Skeletal muscle cell (primary cell): ENCODE results near the gene ADAMTS3.

Source experiments
- DNase-seq: peaks from one replicate; pipeline ENCODE4 v3.0.0-alpha.2; 2010; ENCODE audit warnings: low read depth
- H3K4me3 ChIP-seq: 2 replicates; pipeline ENCODE4 v1.5.1; 2011; ENCODE audit warnings: low read depth, mild to moderate bottlenecking, control low read depth, low read length, moderate library complexity

Gene ADAMTS3

DNA sequence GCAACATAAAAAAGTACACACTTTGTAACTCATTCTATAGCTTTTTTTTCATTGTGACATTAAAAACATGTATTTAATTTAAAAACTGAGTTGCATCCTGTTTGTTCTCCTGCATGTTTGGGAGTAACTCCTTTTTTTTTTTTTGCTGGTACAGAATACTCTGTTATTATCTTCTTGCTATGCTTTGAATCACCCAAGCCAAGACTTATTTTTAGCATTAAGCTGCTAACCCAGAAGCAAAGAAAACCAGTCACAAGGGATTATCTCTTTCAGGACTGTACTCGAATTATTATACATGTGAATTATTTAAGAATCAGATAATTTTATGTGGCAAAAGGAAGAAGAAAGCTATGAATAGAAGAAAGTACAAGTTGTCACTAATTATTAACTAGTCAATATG is 194.9 kb downstream of the ADAMTS3 start:
- no peak for DNase-seq
- H3K4me3 ChIP-seq = no peak overlapping the region

GRCh38 chr4:72366601-72367000 is 202.4 kb downstream of the ADAMTS3 start:
- H3K4me3 ChIP-seq = no peak overlapping the region
- no peak for DNase-seq

GRCh38 chr4:72365981-72366380 is 203.0 kb downstream of the ADAMTS3 start:
- H3K4me3 ChIP-seq = no peak overlapping the region
- no peak for DNase-seq

DNA sequence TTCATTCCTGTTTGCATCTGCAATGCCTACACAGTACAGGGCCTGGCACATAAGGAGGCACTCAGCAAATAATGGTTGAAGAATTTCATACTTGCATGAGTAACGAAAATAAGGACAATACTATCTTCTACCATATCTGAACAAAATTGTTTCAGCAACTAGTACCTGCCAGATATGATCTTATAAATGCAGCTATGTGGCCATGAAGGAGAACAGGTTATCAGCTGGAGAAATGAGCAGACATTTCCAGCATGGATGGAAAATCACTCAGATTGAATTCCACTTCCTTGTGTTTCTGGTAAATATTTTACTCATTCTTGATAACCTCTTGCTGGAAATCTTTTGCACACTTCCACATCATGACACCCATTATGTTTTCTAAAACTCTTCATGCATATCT is 204.0 kb downstream of the ADAMTS3 start:
- no peak overlapping the region for H3K4me3 ChIP-seq
- no peak for DNase-seq

- no peak for DNase-seq
- no peak overlapping the region for H3K4me3 ChIP-seq
Measured at GRCh38 chr4:72360075-72360474, 208.9 kb downstream of the ADAMTS3 start.

- no peak for DNase-seq
- no peak overlapping the region for H3K4me3 ChIP-seq
Measured at GRCh38 chr4:72358483-72358882, 210.5 kb downstream of the ADAMTS3 start.

DNA sequence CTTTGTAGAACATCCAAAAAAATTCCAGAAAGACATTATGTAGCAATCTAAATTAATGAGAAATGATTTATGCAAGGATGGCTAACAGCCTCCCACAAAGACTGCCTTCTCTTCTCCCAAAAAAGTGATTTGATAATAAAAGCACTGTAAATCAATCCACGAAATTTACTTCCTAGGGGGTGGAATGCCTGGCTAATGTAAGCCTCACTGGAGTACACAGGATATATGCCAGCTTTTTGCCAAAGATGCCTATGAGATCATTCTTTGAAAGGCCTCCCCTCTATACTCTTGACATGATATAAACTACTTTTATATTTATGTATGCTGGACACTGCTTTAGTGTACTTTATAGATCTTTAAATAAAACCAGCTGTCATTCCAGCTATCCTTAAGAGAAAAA is 211.1 kb downstream of the ADAMTS3 start:
- no peak for DNase-seq
- H3K4me3 ChIP-seq = no peak overlapping the region

GRCh38 chr4:72352711-72353110 is 216.3 kb downstream of the ADAMTS3 start:
- DNase-seq = no peak
- H3K4me3 ChIP-seq = no peak overlapping the region

DNA sequence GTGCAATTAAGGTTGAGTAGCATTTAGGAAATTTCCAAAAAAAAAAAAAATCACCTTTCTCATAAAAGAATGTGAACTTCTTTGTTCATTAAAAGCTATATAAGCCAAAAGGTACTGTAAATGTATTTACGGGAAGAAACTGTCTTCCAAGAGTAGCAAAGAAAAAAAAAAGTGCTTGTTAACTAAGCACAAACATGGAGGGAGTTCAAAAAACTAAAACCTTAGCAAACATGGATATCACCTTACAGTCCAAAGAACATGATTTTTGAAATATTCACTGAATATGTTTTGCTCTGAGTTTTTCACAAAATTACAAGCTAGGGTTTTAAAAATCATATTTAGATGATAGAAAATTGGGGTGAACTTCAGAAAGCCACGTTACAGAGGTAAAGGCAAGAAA is 217.5 kb downstream of the ADAMTS3 start:
- H3K4me3 ChIP-seq = no peak overlapping the region
- DNase-seq = no peak

GRCh38 chr4:72348701-72349100 is 220.3 kb downstream of the ADAMTS3 start:
- no peak for DNase-seq
- no peak overlapping the region for H3K4me3 ChIP-seq

- DNase-seq = no peak
- H3K4me3 ChIP-seq = no peak overlapping the region
Measured at GRCh38 chr4:72344418-72344817, 224.6 kb downstream of the ADAMTS3 start.

DNA sequence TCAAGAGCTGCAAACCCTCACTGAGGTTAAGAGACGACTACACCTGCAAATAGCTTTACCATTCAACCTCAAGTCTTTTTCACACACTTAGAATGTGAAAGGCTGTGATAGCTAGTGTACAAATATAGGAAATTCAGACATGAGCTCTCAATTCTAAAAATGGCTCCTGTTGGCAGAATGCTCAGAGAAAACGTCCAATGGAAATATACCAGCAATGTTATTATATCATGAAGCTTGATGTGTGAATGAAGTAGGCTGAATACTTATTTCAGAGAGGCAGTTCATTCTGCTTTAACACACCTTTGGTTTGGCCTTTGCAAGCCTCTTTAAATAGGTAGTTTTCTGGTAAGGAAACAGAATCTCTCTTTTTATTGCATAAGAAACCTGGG is 227.6 kb downstream of the ADAMTS3 start:
- no peak overlapping the region for H3K4me3 ChIP-seq
- DNase-seq = no peak

- no peak overlapping the region for H3K4me3 ChIP-seq
- DNase-seq = no peak
Measured at GRCh38 chr4:72340803-72341431, 228.1 kb downstream of the ADAMTS3 start.

- no peak for DNase-seq
- no peak overlapping the region for H3K4me3 ChIP-seq
Measured at GRCh38 chr4:72338060-72338459, 231.0 kb downstream of the ADAMTS3 start.

- no peak for DNase-seq
- no peak overlapping the region for H3K4me3 ChIP-seq
Measured at GRCh38 chr4:72330381-72330780, 238.6 kb downstream of the ADAMTS3 start.

- no peak for DNase-seq
- H3K4me3 ChIP-seq = no peak overlapping the region
Measured at GRCh38 chr4:72326692-72327632, 242.1 kb downstream of the ADAMTS3 start.

DNA sequence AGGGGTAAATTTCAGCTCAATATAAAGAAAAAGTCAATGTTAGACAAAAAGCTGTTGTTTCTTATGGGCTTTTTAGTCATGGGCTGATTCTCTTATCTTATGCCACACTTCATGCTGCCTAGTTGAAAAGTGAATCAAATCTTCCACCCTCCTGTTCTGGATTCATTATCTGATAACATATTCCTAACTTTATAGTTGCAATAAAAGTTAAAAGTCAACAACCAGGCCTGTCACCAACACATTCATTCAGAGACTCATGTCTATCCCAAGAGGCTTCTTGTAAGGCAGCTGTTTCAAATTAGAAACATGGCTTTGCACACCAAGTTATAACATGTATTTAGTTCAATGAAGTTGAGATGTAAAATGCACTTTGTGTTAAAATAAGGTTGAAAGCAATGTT is 243.8 kb downstream of the ADAMTS3 start:
- no peak for DNase-seq
- no peak overlapping the region for H3K4me3 ChIP-seq

- H3K4me3 ChIP-seq = no peak overlapping the region
- DNase-seq = no peak
Measured at GRCh38 chr4:72323227-72323626, 245.8 kb downstream of the ADAMTS3 start.

GRCh38 chr4:72320223-72320948 is 248.6 kb downstream of the ADAMTS3 start:
- no peak overlapping the region for H3K4me3 ChIP-seq
- no peak for DNase-seq

GRCh38 chr4:72319601-72320021 is 249.4 kb downstream of the ADAMTS3 start:
- no peak for DNase-seq
- no peak overlapping the region for H3K4me3 ChIP-seq
